ENCODE data around the gene CCDC89. TPM values are rescaled to one million over a fixed set of nuclear protein-coding genes. Genes with fewer than 3 reads are reported as not detected.
A peak's percentile ranks its signal among the peaks of the same experiment; 100 is the strongest.

Gene CCDC89
- total and polyA plus RNA-seq, 10 of the 15 experiments (the other 5 are each of a cell fraction or from before 2014, with no cell fraction given), result 0.11 to 0.15 TPM; not detected in 8

GRCh38 chr11:85721191-85721590 lies 35.2 kb upstream of the CCDC89 start:
- no peaks in the 10 kb centered on the region for H3K4me1 ChIP-seq (ENCODE audit: control insufficient read depth, insufficient read depth, low read length)
- ChIA-PET SMC1A (ENCODE audit: uncharacterized antibody, unreplicated experiment) (no interaction called here), RAD21 (ENCODE audit: unreplicated experiment) (no interaction called here), POLR2A (no interaction called here), CTCF (no interaction called here)
- WGBS (ENCODE audit: insufficient coverage, insufficient replicate concordance, low lambda C conversion rate, missing lambda C conversion rate), result 56% methylated on average over 3 of the region's 3 CpGs
- TF ChIP-seq NRF1 (conservative IDR thresholded peaks at IDR 0.05; ENCODE audit: low read depth, low read length) (no peak), GATAD2B (conservative IDR thresholded peaks at IDR 0.05; ENCODE audit: low read depth) (no peak)
- FAIRE-seq (no peak), ATAC-seq (no peak), DNase-seq (ENCODE audit: low read depth, low spot score) (no peak)
- no peak overlapping the region for H3K9ac ChIP-seq (ENCODE audit: control insufficient read depth, insufficient read depth, low read length)
- no TSS peak for BruUV-seq (replicated peaks)
- H3K36me3 ChIP-seq (ENCODE audit: control insufficient read depth in 2 of 2, insufficient read depth in 2 of 2, low read length in 1 of 2), result no peaks in the 10 kb centered on the region
- H3K79me2 ChIP-seq (ENCODE audit: control insufficient read depth, insufficient read depth, low read length), result no peaks in the 10 kb centered on the region
- H3K4me3 ChIP-seq, result no peak overlapping the region
- no peak overlapping the region for H2AFZ ChIP-seq (ENCODE audit: control insufficient read depth, low read depth, low read length)
- in situ Hi-C loops (cut with MboI) (no loop called here), intact Hi-C loops (cut with micrococcal nuclease; ENCODE audit: unreplicated experiment) (no loop called here)
- no peaks in the 10 kb centered on the region for H3K9me3 ChIP-seq (replicated peaks; ENCODE audit: control insufficient read depth, insufficient read depth, low read length)
- no peaks in the 10 kb centered on the region for H4K20me1 ChIP-seq (ENCODE audit: control insufficient read depth, insufficient read depth)
- no peaks in the 10 kb centered on the region; a peak in 1 of 4 replicates for H3K27me3 ChIP-seq (replicated peaks in 1 of 2; ENCODE audit: control insufficient read depth in 2 of 2, insufficient read depth in 2 of 2, low read length in 1 of 2)
- no peak overlapping the region for H3K4me2 ChIP-seq (ENCODE audit: control insufficient read depth, insufficient read depth)
- H3K27ac ChIP-seq (ENCODE audit: control insufficient read depth, insufficient read depth), result no peak overlapping the region

DNA sequence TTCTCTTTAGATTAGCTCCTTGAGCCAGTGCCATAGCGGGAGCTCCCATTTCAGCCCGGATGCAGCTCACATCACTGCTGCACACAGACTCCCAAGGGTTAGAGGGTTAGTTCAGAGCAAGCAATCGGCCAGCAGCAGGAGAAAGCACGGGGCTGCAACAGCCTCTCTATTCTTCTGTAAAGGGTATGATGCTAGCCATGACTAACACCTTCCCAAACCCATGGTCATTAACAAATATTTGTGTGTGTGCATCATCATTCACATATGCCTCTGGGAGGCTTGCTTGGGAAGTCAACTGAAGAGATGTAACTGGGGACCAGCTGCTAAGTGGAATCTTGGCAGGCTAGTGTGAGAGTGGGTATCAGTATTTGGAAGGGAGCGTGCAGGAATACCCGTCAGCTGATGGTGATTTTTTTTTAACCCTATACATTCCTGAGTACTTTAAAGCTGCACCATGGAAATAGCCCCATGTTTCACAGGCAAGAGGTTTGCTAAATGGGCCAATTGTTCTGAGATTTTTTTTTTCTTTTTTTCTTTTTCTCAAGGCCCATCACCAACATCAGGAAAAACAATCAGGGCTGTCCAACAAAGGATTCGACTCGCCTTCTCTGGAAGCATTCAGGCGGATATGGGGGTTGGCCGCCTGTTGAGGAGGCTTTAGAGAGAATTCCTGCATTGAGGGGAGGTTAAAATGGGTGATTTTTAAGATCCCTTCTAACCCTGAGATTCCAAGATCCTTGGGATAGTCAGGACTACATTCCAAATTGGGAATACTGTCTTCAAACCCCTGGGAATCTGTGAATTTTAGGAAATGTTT lies 33.2 kb upstream of the CCDC89 start:
- FAIRE-seq (no peak), ATAC-seq (peak; percentile 21; the same call in 1 of the 3 replicates), DNase-seq (ENCODE audit: low read depth, low spot score) (no peak)
- SMC1A ChIA-PET (ENCODE audit: uncharacterized antibody, unreplicated experiment), result no interaction called here
- no peaks in the 10 kb centered on the region; a peak in 1 of 4 replicates for H3K27me3 ChIP-seq (replicated peaks in 1 of 2; ENCODE audit: control insufficient read depth in 2 of 2, insufficient read depth in 2 of 2, low read length in 1 of 2)
- POLR2A ChIA-PET, result no interaction called here
- H3K27ac ChIP-seq (ENCODE audit: control insufficient read depth, insufficient read depth), result no peak overlapping the region
- H3K4me3 ChIP-seq, result no peak overlapping the region
- RAD21 ChIA-PET (ENCODE audit: unreplicated experiment), result no interaction called here
- H3K4me2 ChIP-seq (ENCODE audit: control insufficient read depth, insufficient read depth), result no peak overlapping the region
- 39% methylated on average over 10 of the region's 10 CpGs for WGBS (ENCODE audit: insufficient coverage, insufficient replicate concordance, low lambda C conversion rate, missing lambda C conversion rate)
- H3K36me3 ChIP-seq (ENCODE audit: control insufficient read depth in 2 of 2, insufficient read depth in 2 of 2, low read length in 1 of 2), result no peaks in the 10 kb centered on the region
- TF ChIP-seq BCL3 (IDR thresholded peaks at IDR 0.05; ENCODE audit: borderline replicate concordance, insufficient read depth, low read depth, low read length, poor library complexity, severe bottlenecking) (no peak), NKRF (conservative IDR thresholded peaks at IDR 0.05) (no peak), BHLHE40 (IDR thresholded peaks at IDR 0.05; ENCODE audit: borderline replicate concordance in 1 of 2, low read depth in 2 of 2, low read length in 1 of 2) (no peak), RFX5 (IDR thresholded peaks at IDR 0.05; ENCODE audit: low read depth, low read length) (no peak), PAX5 (IDR thresholded peaks at IDR 0.05; ENCODE audit: borderline replicate concordance, low read depth, low read length) (no peak), RCOR1 (conservative IDR thresholded peaks at IDR 0.05; ENCODE audit: low read depth, low read length) (no peak), CBX5 (IDR thresholded peaks at IDR 0.05; ENCODE audit: low read depth) (no peak)
- no TSS peak for BruUV-seq (replicated peaks)
- in situ Hi-C loops (cut with MboI), result no loop called here
- no peaks in the 10 kb centered on the region for H3K9me3 ChIP-seq (replicated peaks; ENCODE audit: control insufficient read depth, insufficient read depth, low read length)
- intact Hi-C loops (cut with micrococcal nuclease; ENCODE audit: unreplicated experiment), result no loop called here
- H3K4me1 ChIP-seq (ENCODE audit: control insufficient read depth, insufficient read depth, low read length), result no peaks in the 10 kb centered on the region
- H3K9ac ChIP-seq (ENCODE audit: control insufficient read depth, insufficient read depth, low read length), result no peak overlapping the region
- H3K79me2 ChIP-seq (ENCODE audit: control insufficient read depth, insufficient read depth, low read length), result no peaks in the 10 kb centered on the region
- H2AFZ ChIP-seq (ENCODE audit: control insufficient read depth, low read depth, low read length), result no peak overlapping the region
- CTCF ChIA-PET, result interaction anchor here (0.8 kb wide), 1 partner anchor 24 kb away, joined by 3 read pairs; no protein-coding TSS in a partner anchor
- no peaks in the 10 kb centered on the region for H4K20me1 ChIP-seq (ENCODE audit: control insufficient read depth, insufficient read depth)

All from GM12878 (cell line).